Hematopoietic multipotent progenitor cell treated with erythropoietin and hydrocortisone succinate and interleukin-3 and kit ligand, for 4 days (in vitro differentiated cells): ENCODE results near the gene GSTM3.
"Not testable (repeated sequence)": the region's sequence is repeated elsewhere in the genome, so short reads cannot be mapped to it uniquely, and the experiment has no call there.

Source experiments
- DNase-seq: peaks from one replicate; pipeline ENCODE4 v3.0.0-alpha.2; 2015

Gene GSTM3

GRCh38 chr1:109694400-109694799, 46.4 kb downstream of the GSTM3 start:
- not testable (repeated sequence) for DNase-seq

- no peak for DNase-seq
These were observed 49.1 kb downstream of the GSTM3 start for GRCh38 chr1:109691759-109692158.

- no peak for DNase-seq
These were observed 50.9 kb downstream of the GSTM3 start for GRCh38 chr1:109689844-109690405.

DNA sequence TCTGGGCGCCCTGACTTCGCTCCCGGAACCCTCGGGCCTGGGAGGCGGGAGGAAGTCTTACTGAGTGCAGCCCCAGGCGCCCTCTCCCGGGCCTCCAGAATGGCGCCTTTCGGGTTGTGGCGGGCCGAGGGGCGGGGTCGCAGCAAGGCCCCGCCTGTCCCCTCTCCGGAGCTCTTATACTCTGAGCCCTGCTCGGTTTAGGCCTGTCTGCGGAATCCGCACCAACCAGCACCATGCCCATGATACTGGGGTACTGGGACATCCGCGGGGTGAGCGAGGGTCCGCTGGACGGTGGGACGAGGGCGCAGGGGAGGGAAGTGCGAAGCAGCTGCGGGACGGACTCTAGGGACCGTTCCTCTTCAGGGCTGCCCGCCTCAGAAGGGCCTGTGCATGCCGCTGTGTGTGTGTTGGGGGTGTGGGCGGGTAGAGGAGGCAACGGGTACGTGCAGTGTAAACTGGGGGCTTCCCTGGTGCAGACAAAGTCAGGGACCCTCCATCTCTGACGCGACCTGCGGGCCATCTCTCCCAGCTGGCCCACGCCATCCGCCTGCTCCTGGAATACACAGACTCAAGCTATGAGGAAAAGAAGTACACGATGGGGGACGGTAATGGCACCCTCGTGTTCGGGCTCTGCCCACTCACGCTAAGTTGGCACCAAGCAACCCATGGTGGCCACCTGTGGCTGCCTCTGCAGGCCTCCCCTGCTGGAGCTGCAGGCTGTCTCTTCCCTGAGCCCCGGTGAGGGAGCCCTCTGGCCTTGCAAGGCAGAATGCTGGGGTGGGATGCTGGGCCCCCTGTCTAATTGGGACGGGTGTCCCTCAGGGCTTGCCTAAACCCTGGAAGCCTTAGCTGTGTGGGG, 53.0 kb downstream of the GSTM3 start, which contains the start of gene GSTM1:
Gene GSTM1 (plus strand): TSS at position 177 of the 859 bp plus-strand sequence. CDS start 57 bp downstream, at position 234.
- DNase-seq = no peak

GRCh38 chr1:109687109-109687508, 53.7 kb downstream of the GSTM3 start:
- not testable (repeated sequence) for DNase-seq

- DNase-seq = not testable (repeated sequence)
These were observed 54.9 kb downstream of the GSTM3 start for GRCh38 chr1:109685890-109686289.

GRCh38 chr1:109685399-109685798, 55.4 kb downstream of the GSTM3 start:
- DNase-seq = not testable (repeated sequence)

DNA sequence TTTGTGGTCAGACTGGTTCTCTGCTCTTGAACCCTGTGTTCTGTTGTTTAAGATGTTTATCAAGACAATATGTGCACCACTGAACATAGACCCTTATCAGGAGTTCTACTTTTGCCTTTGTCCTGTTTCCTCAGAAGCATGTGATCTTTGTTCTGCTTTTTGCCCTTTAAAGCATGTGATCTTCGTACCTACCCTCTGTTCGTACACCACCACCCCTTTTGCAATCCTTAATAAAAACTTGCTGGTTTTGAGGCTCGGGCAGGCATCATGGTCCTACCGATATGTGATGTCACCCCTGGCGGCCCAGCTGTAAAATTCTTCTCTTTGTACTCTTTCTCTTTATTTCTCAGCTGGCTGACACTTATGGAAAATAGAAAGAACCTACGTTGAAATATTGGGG, 56.1 kb downstream of the GSTM3 start:
- not testable (repeated sequence) for DNase-seq
